Activated CD4-positive, alpha-beta memory T cell treated with anti-CD3 and anti-CD28 coated beads, Interleukin-2, amount 10 ng/mL, durations not matched to agents 7 days and 5 days (primary cell): Measurements from ENCODE around the gene DGKD. TPM values are rescaled to one million over a fixed set of nuclear protein-coding genes. Genes with fewer than 3 reads are reported as not detected.
A peak's percentile ranks its signal among the peaks of the same experiment; 100 is the strongest.

Experiments used
- CTCF ChIA-PET: fragments of 350-600 bp; sonication (Branson Sonifier 250); formaldehyde crosslinking; loops from one replicate; lab custom pipeline; 2021; ENCODE audit warnings: antibody characterized with exemption, inconsistent platforms; lab: Charles Lee
- POLR2A ChIA-PET: fragments of 350-600 bp; sonication (Branson Sonifier 250); formaldehyde crosslinking; loops from one replicate; lab custom pipeline; 2021; ENCODE audit warnings: antibody characterized with exemption; lab: Charles Lee
- DNase-seq: peaks from one replicate; pipeline ENCODE4 v3.0.0-alpha.2; 2020
- H3K27ac Mint-ChIP-seq: one replicate; pipeline ENCODE4 v1.8.0; 2021; ENCODE audit warnings: mild to moderate bottlenecking, mixed read lengths
- H3K27me3 Mint-ChIP-seq: one replicate; pipeline ENCODE4 v1.8.0; 2021; ENCODE audit warnings: mixed read lengths
- H3K36me3 Mint-ChIP-seq: one replicate; pipeline ENCODE4 v1.8.0; 2021; ENCODE audit warnings: low read depth, mixed read lengths
- H3K4me1 Mint-ChIP-seq: one replicate; pipeline ENCODE4 v1.8.0; 2021; ENCODE audit warnings: mixed read lengths
- H3K4me3 Mint-ChIP-seq: one replicate; pipeline ENCODE4 v1.8.0; 2021; ENCODE audit warnings: mild to moderate bottlenecking, mixed read lengths
- H3K9me3 Mint-ChIP-seq: one replicate; pipeline ENCODE4 v1.8.0; 2021; ENCODE audit warnings: mixed read lengths
- total RNA-seq, 2 experiments: library from RNA; stranded (reverse); gene quantifications; one replicate each; pipeline ENCODE4 v1.2.3, GENCODE V29; 2021

Gene DGKD
- total RNA-seq, 2 experiments from 2014 or later: 77.8 to 78.3 TPM

DNA sequence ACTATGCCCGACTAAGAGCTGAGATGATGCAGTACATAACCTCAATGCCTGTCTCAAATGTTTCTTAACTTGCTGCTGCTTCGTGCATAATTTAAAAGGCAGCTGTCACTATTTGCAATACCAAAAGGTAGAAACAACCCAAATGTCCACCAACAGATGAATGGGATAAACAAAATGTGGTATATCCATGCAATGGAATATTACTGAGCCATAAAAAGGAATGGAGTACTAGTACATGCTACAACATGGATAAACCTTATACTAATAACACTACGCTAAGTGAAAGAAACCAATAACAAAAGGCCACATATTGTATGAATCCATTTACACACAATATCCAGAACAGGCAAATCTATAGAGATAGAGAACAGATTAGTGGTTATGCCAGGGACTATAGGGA, 13.0 kb upstream of the DGKD start:
- H3K27me3 Mint-ChIP-seq: peaks cover 19% of the 10 kb centered on the region
- H3K4me1 Mint-ChIP-seq: peaks cover 12% of the 10 kb centered on the region
- CTCF ChIA-PET: interaction anchor here (1.5 kb wide), 1 partner anchor 102 kb away, joined by 3 read pairs; no protein-coding TSS in a partner anchor
- H3K36me3 Mint-ChIP-seq: no peaks in the 10 kb centered on the region
- H3K9me3 Mint-ChIP-seq: no peaks in the 10 kb centered on the region
- POLR2A ChIA-PET: interaction anchor here (1.3 kb wide), 1 partner anchor 10 kb away, joined by 6 read pairs; no protein-coding TSS in a partner anchor
- DNase-seq: no peak
- no peak overlapping the region for H3K27ac Mint-ChIP-seq
- no peak overlapping the region for H3K4me3 Mint-ChIP-seq

DNA sequence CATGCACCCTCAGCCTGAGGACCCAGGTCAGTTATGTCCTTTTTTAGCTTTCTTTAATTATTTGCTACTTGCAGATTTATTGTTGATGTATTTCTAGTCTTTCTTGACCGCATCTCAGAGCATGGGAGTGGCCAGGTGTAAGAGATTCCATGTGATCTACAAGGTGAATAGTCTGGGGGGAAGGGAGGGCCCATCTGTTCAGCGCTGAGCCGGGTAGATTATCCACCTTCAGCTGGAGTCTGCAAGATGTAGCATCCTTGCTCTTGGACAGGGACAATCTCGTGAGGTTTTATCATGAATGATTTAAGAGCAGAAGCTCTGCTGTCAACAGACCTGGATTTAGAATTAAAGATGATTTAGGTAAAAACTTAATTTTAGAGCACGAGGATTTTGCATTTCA, 12.0 kb upstream of the DGKD start:
- ChIA-PET CTCF (interaction anchor here (2.6 to 3.7 kb wide), 2 partner anchors 11 to 12 kb away, joined by 10 to 21 read pairs; partner anchors contain the start of gene DGKD), POLR2A (interaction anchor here (0.9 to 1.3 kb wide), 3 partner anchors 11 to 91 kb away, joined by 3 to 6 read pairs (median 3); partner anchors contain the start of genes ATG16L1 and DGKD)
- peaks cover 23% of the 10 kb centered on the region for H3K27me3 Mint-ChIP-seq
- DNase-seq: no peak
- no peaks in the 10 kb centered on the region for H3K9me3 Mint-ChIP-seq
- H3K4me1 Mint-ChIP-seq: peaks cover 12% of the 10 kb centered on the region
- H3K27ac Mint-ChIP-seq: no peak overlapping the region
- no peaks in the 10 kb centered on the region for H3K36me3 Mint-ChIP-seq
- no peak overlapping the region for H3K4me3 Mint-ChIP-seq

DNA sequence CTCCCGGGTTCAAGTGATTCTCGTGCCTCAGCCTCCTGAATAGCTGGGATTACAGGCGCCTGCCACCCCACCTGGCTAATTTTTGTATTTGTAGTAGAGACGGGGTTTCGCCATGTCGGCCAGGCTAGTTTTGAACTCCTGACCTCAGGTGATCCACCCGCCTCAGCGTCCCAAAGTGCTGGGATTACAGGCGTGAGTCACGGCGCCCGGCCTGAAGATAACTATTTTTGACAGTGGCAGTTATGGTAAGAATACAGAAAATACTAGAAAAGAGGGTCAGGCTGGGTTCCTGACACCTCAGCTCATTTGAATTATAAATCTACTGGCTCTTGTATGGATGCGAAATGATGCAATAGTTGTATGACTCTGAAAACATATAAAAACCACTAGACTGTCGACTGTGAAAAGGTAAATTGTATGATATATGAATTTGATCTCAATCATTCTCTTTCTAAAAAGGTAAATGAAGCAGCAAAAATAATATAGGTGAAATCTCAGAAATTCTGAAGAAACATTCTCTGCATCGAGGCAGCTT, 11.1 kb upstream of the DGKD start:
- H3K9me3 Mint-ChIP-seq: no peaks in the 10 kb centered on the region
- peaks cover 22% of the 10 kb centered on the region for H3K27me3 Mint-ChIP-seq
- H3K4me3 Mint-ChIP-seq: no peak overlapping the region
- no peak for DNase-seq
- H3K4me1 Mint-ChIP-seq: peaks cover 8% of the 10 kb centered on the region
- H3K27ac Mint-ChIP-seq: no peak overlapping the region
- CTCF ChIA-PET: interaction anchor here (2.6 to 3.7 kb wide), 2 partner anchors 11 to 12 kb away, joined by 10 to 21 read pairs; partner anchors contain the start of gene DGKD
- POLR2A ChIA-PET: interaction anchor here (1.0 to 1.1 kb wide), 2 partner anchors 11 to 92 kb away, joined by 3 read pairs; partner anchors contain the start of genes ATG16L1 and DGKD
- H3K36me3 Mint-ChIP-seq: no peaks in the 10 kb centered on the region

DNA sequence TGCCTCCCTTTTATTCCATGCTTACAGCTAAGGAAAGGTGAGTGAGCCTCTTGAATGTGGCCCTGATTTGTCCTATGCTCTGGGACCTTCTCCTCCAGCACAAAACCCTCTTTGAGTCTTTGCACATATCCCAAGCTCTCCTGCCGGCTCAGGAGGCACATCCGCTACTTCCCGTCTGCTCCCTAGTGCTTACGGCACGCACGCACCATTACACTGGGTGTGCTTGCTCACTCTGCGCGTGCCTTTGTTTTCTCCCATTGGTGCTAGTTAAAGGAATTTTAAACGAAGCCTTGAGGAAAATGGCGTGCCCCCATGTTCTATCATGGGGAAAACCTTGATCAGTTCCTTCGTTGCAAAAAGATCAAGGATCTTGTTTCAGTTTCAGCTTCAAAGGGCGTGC, 7.9 kb upstream of the DGKD start:
- ChIA-PET POLR2A (interaction anchor here (0.9 kb wide), 1 partner anchor 79 kb away, joined by 3 read pairs; no protein-coding TSS in a partner anchor), CTCF (no interaction called here)
- Mint-ChIP-seq H3K9me3 (no peaks in the 10 kb centered on the region), H3K27ac (no peak overlapping the region), H3K4me3 (no peak overlapping the region), H3K36me3 (no peaks in the 10 kb centered on the region), H3K27me3 (peaks cover 21% of the 10 kb centered on the region), H3K4me1 (peaks cover 20% of the 10 kb centered on the region)
- DNase-seq: no peak

DNA sequence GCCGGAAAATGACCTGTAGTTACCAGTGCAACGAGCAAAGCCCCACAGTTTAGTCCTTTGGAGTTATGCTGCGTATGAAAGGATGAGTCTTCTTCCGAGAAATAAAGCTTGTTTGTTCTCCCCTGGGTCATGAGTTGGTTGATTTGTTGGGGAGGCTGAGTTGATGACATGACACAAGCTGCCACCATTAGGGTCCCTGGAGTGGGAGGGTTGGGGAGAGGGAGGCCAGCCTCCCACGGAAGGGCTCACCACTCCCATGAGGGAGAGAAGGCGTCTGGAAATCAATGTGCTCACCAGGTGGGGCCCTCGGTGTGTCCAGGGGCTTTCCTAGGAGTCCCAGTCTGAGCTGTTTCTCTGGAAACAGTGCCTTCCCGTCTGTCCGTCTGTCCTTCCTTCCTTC, 7.4 kb upstream of the DGKD start:
- POLR2A ChIA-PET: interaction anchor here (0.7 to 1.1 kb wide), 3 partner anchors 14 to 123 kb away, joined by 3 read pairs; no protein-coding TSS in a partner anchor
- Mint-ChIP-seq H3K4me1 (peaks cover 22% of the 10 kb centered on the region), H3K27ac (no peak overlapping the region), H3K27me3 (peaks cover 18% of the 10 kb centered on the region), H3K4me3 (no peak overlapping the region), H3K9me3 (no peaks in the 10 kb centered on the region), H3K36me3 (no peaks in the 10 kb centered on the region)
- CTCF ChIA-PET: interaction anchor here (0.8 to 1.4 kb wide), 2 partner anchors 15 to 96 kb away, joined by 3 read pairs; no protein-coding TSS in a partner anchor
- no peak for DNase-seq

DNA sequence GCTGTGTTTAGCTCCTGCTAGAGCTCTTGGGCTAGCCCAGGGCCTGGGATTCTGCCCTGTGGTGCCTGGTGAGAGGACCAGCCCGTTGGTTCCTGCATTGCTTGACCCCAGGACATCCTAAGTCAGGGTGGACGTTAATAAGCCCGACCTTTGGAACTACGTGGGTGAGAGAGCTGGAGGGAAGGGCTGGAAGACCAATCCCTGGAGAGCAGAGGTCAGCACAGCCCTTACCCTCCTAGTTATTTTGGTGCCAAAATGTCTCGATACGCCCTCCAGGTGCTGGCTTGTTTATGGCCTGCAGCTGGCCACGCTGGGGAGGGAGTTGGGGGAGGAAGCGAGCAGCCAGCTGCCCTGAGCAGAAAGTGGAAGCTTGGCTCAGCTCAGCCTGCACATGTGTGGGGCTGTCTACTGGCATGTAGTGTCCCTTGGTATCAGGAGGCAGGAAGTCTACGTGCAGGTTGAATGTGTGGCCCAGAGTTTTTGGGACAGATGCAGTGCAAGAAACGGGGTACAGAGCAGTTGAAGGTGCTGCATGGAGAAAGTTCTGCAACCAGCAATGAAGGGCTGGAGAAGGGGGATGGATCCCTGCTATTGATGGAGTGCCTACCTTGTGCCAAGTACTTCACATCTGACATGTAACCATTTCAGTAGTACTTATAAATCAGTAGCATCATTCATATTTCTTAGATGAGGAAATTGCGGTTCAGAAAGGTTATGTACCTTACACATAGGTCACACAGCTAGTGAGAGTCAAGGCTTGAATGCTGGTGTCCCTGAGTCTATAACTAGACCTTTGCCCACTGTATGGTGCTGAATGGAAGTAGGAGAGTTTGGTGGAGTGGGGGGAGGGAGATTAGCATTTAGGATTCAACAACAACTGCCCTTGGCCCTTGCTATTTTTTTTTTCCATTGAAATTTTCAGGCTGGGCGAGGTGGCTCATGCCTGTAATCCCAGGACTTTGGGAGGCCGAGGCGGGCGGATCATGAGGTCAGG, 5.0 kb upstream of the DGKD start:
- CTCF ChIA-PET: interaction anchor here (1.4 kb wide), 1 partner anchor 81 kb away, joined by 3 read pairs; no protein-coding TSS in a partner anchor
- POLR2A ChIA-PET: interaction anchor here (0.9 to 1.5 kb wide), 2 partner anchors 9 to 18 kb away, joined by 3 to 5 read pairs; no protein-coding TSS in a partner anchor
- Mint-ChIP-seq H3K27ac (no peak overlapping the region), H3K36me3 (peaks cover 2% of the 10 kb centered on the region), H3K4me3 (no peak overlapping the region), H3K9me3 (no peaks in the 10 kb centered on the region), H3K4me1 (peaks cover 40% of the 10 kb centered on the region), H3K27me3 (peaks cover 15% of the 10 kb centered on the region)
- DNase-seq: no peak

DNA sequence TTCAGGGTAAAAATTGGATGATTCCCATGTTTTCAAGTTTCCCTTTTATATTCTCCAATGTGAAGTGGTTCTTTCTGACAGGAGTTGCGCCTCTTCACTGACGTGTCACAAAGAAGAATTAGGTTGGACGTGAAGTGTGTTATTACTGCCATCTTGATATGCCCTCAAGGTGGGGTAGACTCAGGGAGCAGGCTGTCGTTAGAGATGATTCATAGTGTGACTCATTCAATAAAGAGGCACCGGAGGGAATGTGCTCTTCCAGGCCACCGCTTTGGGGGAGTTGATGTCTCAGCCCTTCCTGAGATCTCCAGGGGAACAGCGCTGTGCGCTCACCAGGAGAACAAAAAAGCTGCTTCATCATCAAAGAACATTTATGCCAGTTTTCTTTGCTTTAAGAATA, 3.6 kb upstream of the DGKD start:
- H3K27ac Mint-ChIP-seq: peak overlapping the region; percentile 27
- no peak overlapping the region for H3K4me3 Mint-ChIP-seq
- H3K36me3 Mint-ChIP-seq: peaks cover 6% of the 10 kb centered on the region
- peaks cover 13% of the 10 kb centered on the region for H3K27me3 Mint-ChIP-seq
- ChIA-PET POLR2A (interaction anchor here (0.7 to 1.5 kb wide), 5 partner anchors 10 to 83 kb away, joined by 3 to 5 read pairs (median 3); no protein-coding TSS in a partner anchor), CTCF (interaction anchor here (0.6 kb wide), 1 partner anchor 1077 kb away, joined by 3 read pairs; no protein-coding TSS in a partner anchor)
- H3K4me1 Mint-ChIP-seq: peaks cover 46% of the 10 kb centered on the region
- no peaks in the 10 kb centered on the region for H3K9me3 Mint-ChIP-seq
- no peak for DNase-seq

DNA sequence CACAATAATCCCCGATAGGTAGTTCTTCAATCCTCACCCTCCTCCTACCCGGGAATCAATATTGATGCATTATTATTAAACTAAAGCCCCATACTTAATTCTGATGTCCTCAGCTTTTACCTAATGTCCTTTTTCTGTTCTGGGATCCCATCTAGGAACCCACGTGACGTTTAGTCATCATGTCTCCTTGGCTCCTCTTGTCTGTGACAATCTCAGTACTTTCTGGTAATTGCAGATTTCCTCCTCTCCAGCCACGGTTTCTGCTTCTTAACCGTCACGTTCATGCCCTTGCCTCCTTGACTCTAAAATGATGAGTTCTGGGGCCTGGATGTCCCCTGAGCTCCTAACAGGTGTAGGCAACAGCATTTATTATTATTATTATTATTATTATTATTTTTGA, 2.9 kb upstream of the DGKD start:
- ChIA-PET POLR2A (no interaction called here), CTCF (no interaction called here)
- no peak for DNase-seq
- peaks cover 13% of the 10 kb centered on the region for H3K36me3 Mint-ChIP-seq
- H3K9me3 Mint-ChIP-seq: no peaks in the 10 kb centered on the region
- H3K27me3 Mint-ChIP-seq: peaks cover 11% of the 10 kb centered on the region
- no peak overlapping the region for H3K4me3 Mint-ChIP-seq
- peaks cover 53% of the 10 kb centered on the region for H3K4me1 Mint-ChIP-seq
- H3K27ac Mint-ChIP-seq: no peak overlapping the region

DNA sequence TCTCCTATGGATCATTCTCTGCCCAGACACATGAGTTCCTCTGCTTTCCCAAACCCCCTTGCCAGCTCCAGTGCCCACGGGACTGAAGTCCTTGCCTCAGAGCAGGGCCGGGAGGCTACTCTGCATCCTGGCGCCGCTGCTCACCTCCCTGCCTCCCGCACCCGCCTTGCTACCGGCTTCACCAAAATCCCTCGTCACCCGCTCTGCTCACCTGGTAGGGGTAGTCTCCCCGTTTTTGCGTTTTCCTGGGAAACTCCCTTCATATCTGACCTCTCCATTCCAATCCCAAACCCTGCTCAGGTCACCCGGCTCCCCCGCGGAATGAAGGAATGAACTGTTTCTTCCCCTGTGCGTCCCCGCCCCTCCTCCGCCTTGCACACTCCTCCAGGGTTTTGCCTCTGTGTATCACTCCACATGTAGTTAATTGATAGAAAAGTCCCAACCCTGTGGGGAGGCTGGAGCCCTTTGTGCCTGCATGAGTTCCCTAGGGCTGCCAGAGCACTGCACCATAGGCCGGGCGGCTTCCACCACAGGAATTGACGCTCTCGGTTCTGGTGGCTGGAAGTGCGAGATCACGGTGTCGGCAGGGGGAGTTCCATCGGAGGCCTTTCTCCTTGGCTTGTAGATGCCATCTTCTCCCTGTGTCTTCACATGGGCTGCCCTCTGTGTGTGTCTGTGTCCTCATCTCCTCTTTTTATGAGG, 2.0 kb upstream of the DGKD start:
- no peak for DNase-seq
- H3K27ac Mint-ChIP-seq: no peak overlapping the region
- H3K9me3 Mint-ChIP-seq: no peaks in the 10 kb centered on the region
- peaks cover 21% of the 10 kb centered on the region for H3K36me3 Mint-ChIP-seq
- ChIA-PET POLR2A (no interaction called here), CTCF (interaction anchor here (2.3 kb wide), 1 partner anchor 21 kb away, joined by 18 read pairs; no protein-coding TSS in a partner anchor)
- H3K27me3 Mint-ChIP-seq: peaks cover 8% of the 10 kb centered on the region
- no peak overlapping the region for H3K4me3 Mint-ChIP-seq
- peaks cover 62% of the 10 kb centered on the region for H3K4me1 Mint-ChIP-seq

DNA sequence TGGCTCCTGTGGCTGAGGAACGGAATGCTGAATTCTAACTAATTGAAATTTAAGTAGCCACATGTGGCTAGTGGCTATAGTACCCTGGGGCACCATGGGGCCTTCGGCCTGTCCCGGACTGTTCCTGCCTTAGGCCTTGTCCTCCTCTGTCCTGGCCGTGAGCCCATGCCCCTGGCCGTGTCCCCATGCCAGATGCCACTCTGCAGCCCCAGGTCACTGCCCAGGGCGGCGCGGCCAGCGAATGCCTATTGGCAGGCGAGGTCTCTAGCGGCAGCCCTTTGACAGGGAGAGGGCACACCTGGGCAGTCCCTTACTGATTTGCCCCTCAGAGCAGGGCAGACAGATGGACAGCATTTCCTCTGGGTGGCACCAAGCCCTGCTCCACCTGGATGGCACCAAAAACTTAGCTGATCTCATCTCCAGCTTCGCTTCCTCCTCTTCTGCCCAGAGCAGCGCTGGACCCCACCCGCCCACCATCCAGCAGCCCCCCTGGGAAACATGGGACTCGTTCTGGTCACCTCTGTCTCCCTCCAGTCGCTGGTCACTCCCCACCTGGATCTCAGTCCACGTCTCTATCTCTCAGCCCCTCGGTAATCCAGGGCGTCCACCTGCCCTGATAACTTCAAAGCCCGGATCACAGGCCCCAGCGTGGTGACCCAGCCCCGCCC, 1.1 kb upstream of the DGKD start:
- Mint-ChIP-seq H3K36me3 (peaks cover 25% of the 10 kb centered on the region), H3K27me3 (peaks cover 2% of the 10 kb centered on the region), H3K9me3 (no peaks in the 10 kb centered on the region), H3K4me3 (peak overlapping the region; percentile 86), H3K4me1 (peaks cover 68% of the 10 kb centered on the region), H3K27ac (peak overlapping the region; percentile 84)
- ChIA-PET POLR2A (interaction anchor here (1.0 to 1.5 kb wide), 7 partner anchors 11 to 90 kb away, joined by 3 to 8 read pairs (median 4); no protein-coding TSS in a partner anchor), CTCF (interaction anchor here (0.6 to 2.3 kb wide), 17 partner anchors 10 to 293 kb away, joined by 3 to 21 read pairs (median 4); partner anchors contain the start of gene INPP5D)
- DNase-seq: no peak

DNA sequence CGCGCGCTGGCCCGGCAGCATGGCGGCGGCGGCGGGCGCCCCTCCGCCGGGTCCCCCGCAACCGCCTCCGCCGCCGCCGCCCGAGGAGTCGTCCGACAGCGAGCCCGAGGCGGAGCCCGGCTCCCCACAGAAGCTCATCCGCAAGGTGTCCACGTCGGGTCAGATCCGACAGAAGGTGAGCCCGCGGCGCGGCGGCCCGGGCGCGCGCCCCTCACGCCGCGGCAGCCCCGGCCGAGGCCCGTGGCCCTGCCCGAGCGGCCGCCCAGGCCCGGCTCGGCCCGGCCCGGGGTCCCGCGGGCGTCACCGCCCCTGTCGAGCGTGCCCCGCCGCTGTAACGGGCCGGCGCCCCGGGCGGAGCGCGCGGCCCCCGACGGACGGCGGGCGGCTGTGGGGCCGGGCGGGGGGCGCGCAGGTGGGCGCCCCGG, 218 bp downstream of the DGKD start:
- H3K27me3 Mint-ChIP-seq: no peaks in the 10 kb centered on the region
- peaks cover 76% of the 10 kb centered on the region for H3K4me1 Mint-ChIP-seq
- H3K27ac Mint-ChIP-seq: no peak overlapping the region
- DNase-seq: no peak
- H3K36me3 Mint-ChIP-seq: peaks cover 35% of the 10 kb centered on the region
- CTCF ChIA-PET: interaction anchor here (0.8 to 2.3 kb wide), 10 partner anchors 9 to 88 kb away, joined by 3 to 21 read pairs (median 8); no protein-coding TSS in a partner anchor
- no peaks in the 10 kb centered on the region for H3K9me3 Mint-ChIP-seq
- POLR2A ChIA-PET: interaction anchor here (0.9 to 2.4 kb wide), 7 partner anchors 11 to 91 kb away, joined by 3 to 12 read pairs (median 4); no protein-coding TSS in a partner anchor
- H3K4me3 Mint-ChIP-seq: no peak overlapping the region
